Measurements from ENCODE around the gene SOX6. TPM values are rescaled to one million over a fixed set of nuclear protein-coding genes. Genes with fewer than 3 reads are reported as not detected.

The SOX6 gene
- total and polyA plus RNA-seq, 2 donors (not counting 3 experiments of a cell fraction or from before 2014, with no cell fraction given), result 0.14 to 3.7 TPM

DNA sequence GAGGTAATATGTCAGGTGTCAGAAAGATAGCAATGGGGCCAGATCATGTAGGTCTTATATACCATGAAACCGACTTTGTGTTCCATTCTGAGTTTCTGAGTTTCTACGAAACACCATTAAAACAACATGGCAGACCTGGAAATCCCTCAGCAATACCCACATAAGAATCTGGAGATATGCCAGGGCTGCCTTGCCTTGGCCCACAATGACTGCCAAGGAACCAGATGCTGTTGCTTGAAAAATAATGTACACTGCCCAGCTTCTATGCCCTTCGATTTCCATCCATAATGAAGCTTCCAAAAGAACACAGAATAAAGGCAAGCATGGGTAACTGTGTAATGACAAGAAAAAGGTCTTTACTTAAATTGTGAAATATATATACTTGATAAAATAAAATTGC is 277.4 kb downstream of the SOX6 start:
- FAIRE-seq (no peak), DNase-seq (ENCODE audit: low read depth, low spot score) (no peak)
- dilution Hi-C loops (cut with MboI; ENCODE audit: extremely low pct_ligation_motif_present, low sequenced_read_pairs), result no loop called here
- H3K27me3 ChIP-seq (ENCODE audit: control insufficient read depth in 2 of 2, insufficient read depth in 2 of 2, low read length in 2 of 2), result no peaks in the 10 kb centered on the region
- BruUV-seq (replicated peaks), result no TSS peak
- TF ChIP-seq POLR2A (IDR thresholded peaks at IDR 0.05; ENCODE audit: low read depth, low read length) (no peak), FOS (IDR thresholded peaks at IDR 0.05; ENCODE audit: borderline replicate concordance, insufficient read depth, low read length) (no peak), EZH2 (IDR thresholded peaks at IDR 0.05; ENCODE audit: borderline replicate concordance, low read depth, low read length, severe bottlenecking) (no peak), JUN (IDR thresholded peaks at IDR 0.05; ENCODE audit: borderline replicate concordance, insufficient read depth, insufficient read length, low read depth) (no peak), POLR2AphosphoS5 (IDR thresholded peaks at IDR 0.05; ENCODE audit: insufficient read depth, low read depth, low read length) (no peak), MYC (IDR thresholded peaks at IDR 0.05; ENCODE audit: low read depth, low read length) (no peak), GATA2 (IDR thresholded peaks at IDR 0.05; ENCODE audit: insufficient read depth, insufficient read length, low read depth, low read length) (no peak), MAX (IDR thresholded peaks at IDR 0.05; ENCODE audit: insufficient read depth, insufficient read length) (no peak)
- TF ChIP-seq, protein P1, sequence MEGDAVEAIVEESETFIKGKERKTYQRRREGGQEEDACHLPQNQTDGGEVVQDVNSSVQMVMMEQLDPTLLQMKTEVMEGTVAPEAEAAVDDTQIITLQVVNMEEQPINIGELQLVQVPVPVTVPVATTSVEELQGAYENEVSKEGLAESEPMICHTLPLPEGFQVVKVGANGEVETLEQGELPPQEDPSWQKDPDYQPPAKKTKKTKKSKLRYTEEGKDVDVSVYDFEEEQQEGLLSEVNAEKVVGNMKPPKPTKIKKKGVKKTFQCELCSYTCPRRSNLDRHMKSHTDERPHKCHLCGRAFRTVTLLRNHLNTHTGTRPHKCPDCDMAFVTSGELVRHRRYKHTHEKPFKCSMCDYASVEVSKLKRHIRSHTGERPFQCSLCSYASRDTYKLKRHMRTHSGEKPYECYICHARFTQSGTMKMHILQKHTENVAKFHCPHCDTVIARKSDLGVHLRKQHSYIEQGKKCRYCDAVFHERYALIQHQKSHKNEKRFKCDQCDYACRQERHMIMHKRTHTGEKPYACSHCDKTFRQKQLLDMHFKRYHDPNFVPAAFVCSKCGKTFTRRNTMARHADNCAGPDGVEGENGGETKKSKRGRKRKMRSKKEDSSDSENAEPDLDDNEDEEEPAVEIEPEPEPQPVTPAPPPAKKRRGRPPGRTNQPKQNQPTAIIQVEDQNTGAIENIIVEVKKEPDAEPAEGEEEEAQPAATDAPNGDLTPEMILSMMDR (IDR thresholded peaks at IDR 0.05; ENCODE audit: extremely low read depth in 1 of 2, insufficient read depth in 1 of 2, low read depth in 1 of 2, low read length in 2 of 2), result no peak
- no peaks in the 10 kb centered on the region for H3K79me2 ChIP-seq (ENCODE audit: control insufficient read depth, insufficient read depth, low read length)
- no peak overlapping the region for H3K27ac ChIP-seq (ENCODE audit: insufficient read depth, low read depth, low read length)
- ChIA-PET POLR2A (no interaction called here), CTCF (no interaction called here)
- intact Hi-C loops (cut with micrococcal nuclease), result no loop called here
- no peak overlapping the region for H3K4me3 ChIP-seq (replicated peaks in 1 of 3; ENCODE audit: insufficient read depth in 1 of 3, low read depth in 1 of 3, low read length in 3 of 3)
- H3K4me1 ChIP-seq (ENCODE audit: control insufficient read depth, extremely low read depth, insufficient read depth, low read length), result no peaks in the 10 kb centered on the region
- H3K9me3 ChIP-seq (replicated peaks; ENCODE audit: control insufficient read depth, insufficient read depth, low read length), result no peaks in the 10 kb centered on the region
- no peak overlapping the region for H2AFZ ChIP-seq (ENCODE audit: low read depth, low read length)
- no peaks in the 10 kb centered on the region for H4K20me1 ChIP-seq (replicated peaks; ENCODE audit: control insufficient read depth, extremely low read depth, insufficient read depth, low read length)
- no peak overlapping the region for H3K4me2 ChIP-seq (ENCODE audit: insufficient read depth, low read length)
- H3K9ac ChIP-seq (replicated peaks; ENCODE audit: extremely low read depth, insufficient read depth, low read length), result no peak overlapping the region
- no peaks in the 10 kb centered on the region for H3K36me3 ChIP-seq (ENCODE audit: control insufficient read depth in 2 of 2, extremely low read depth in 1 of 2, insufficient read depth in 2 of 2, low read length in 2 of 2)
- H3K9me1 ChIP-seq (replicated peaks; ENCODE audit: control insufficient read depth, extremely low read depth, insufficient read depth, low read length), result no peaks in the 10 kb centered on the region
